T-helper 2 cell (primary cell): ENCODE measurements around the gene FARP1.

Source experiments
- DNase-seq, 5 experiments: peaks; one replicate each; pipeline versions ENCODE4 v3.0.0 to v3.0.0-alpha.2; 2012 to 2022

Gene FARP1

DNA sequence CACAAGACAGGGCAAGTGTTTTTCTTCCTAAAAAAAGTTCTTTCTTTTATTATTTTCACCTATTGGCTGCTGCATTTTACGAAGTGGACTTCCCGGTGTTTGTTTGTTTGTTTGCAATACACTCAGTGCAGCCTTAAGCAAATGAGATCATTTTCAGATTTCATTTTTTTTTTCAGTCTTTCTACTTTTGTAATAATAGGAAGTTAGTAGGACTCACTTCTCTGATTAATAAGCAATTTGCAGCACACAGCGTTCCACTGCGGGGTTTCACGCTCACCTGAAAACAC is 305.7 kb downstream of the FARP1 start:
- no peak for DNase-seq

DNA sequence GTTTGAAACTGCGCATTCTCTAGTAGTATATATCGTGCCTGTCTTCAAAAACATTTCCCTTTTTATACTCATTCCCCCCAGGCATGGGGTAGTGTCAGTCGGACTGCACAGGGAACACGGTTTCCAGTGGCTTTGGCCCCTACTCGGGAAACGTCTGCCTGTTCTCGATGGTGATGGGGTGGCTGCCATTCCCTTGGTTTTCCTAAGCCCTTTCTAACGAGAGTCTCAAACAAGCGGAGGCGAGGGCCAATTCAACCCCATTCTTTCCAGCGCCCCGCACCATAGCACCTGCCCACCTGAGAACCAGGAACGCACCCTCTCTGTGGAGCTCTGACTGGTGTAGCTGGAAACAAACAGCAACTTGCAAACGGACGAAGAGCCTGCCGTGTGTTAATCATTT is 306.4 kb downstream of the FARP1 start:
- DNase-seq = no peak

DNA sequence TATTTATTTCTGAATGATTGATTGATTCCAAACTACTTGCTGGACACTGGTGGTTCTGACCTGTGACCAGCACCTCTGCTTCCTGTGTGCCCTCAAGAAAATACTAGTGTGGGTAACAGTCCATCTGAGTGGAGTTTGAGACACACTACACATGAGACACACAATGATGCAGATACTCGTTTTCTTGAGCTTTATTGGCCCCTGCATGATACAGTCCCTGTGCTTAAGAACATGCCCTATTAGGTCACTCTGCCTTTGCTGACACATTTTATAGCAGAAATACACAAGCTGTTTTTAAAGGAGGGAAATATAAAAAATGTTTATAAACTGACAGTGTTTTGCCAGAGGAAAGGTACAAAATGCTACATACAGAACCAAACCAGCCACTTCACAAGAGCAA is 307.1 kb downstream of the FARP1 start:
- DNase-seq = no peak

DNA sequence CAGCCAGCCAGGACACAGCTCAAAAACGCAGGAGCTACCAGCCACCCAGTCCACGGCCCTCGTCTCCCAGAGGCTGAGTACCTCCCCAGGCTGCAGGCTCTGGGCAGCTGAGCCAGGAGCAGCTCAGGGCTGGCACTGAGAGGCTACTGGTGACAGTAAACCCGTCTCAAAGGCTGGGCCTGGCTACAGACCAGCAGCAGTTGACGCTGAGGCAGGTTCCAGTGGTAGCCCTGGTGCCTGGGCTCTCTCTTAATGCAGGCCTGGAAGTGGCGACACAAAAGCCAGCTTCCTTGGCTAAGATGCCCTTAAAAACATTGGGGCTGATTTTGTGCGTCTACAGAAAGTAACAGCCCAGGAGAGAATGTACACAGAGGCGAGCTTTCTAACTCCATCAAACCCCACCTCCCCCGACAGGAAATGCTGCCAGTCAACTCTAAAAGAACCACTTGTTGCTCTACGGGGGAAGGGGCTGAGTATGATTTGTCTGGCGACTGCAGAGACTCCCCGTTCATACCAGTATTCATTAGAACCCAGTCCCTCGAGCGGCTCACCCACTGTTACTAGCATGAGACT is 307.7 kb downstream of the FARP1 start:
- peak in 1 of 5 experiments; percentile 72 for DNase-seq

DNA sequence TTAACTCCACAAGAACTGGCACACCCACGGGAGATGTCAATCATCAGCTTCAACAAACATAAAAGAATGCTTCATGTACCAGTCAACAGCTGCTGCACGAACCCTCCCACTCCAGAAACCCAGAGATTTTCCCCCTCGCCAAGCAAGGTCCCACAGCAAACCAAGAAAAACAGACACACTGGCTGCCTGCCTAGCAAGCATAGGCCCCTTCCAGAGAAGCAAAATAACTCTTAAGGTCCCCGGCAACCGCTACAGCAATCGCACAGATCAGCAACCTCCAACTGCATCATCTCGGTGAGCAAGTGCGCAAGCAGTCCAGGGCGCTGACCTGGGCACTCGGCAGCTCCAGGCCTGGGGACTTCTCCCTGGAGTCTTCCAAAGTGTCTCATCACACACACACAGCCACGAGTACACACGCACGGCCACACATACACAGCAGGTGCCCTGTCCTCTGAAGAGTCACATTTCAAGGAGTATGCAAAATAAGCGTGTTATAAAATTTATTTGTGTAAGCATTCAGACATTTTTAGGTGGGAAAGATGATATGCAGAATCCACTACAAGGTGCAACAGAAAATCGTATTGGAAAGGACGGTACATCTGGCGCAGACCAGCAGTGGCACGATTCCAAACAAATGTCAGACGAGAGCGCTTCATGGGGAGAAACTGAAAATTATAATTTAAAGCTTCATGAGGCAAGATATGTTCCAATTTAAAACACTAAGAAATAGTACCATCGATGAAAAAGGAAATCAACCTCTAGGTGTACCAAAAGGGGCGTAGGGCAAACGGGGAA is 309.0 kb downstream of the FARP1 start:
- DNase-seq = no peak

DNA sequence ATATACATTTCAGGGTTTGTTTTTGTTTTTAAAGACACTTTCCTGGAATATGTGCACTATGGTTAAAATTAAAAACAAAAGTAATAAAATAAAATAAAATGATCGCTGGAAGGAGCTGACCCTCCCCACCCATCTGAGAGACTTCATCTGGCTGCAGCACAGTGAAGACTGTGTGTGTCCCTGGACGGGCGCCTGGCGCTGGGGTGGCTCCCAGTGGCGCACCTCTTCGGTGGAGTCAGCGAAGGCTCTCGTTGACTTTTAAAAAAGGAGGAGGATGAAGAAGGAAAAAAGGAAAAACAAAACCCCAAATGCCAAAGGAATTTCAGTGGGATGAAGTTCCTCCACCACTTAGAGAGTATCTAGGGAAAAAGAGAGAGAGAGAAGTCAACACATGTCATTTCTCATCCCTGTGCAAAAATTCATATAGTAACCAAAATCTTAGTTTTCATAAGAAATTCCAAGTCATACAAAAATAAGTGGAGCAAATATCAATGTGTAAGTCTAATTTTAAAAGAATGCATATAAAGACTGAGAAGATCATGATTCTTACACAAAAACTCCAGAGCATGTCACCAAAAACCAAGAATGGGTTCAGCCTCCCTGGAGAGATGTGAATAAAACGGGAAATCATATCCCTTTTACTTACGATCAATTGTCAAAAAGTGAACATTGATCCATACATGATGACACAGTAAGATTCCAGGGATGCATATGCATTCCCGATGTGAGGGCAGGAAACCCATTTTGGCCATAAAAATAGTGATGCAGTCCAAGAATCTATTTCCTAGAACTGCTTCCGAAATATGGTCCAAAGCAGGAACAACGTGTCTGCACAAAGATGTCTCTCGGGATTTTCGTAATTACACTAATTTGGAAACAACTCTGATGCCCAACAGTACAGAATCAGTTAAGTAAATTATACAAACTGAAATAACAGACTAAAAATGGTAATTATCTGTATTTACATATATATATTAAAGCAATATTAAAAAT is 310.3 kb downstream of the FARP1 start:
- no peak for DNase-seq

DNA sequence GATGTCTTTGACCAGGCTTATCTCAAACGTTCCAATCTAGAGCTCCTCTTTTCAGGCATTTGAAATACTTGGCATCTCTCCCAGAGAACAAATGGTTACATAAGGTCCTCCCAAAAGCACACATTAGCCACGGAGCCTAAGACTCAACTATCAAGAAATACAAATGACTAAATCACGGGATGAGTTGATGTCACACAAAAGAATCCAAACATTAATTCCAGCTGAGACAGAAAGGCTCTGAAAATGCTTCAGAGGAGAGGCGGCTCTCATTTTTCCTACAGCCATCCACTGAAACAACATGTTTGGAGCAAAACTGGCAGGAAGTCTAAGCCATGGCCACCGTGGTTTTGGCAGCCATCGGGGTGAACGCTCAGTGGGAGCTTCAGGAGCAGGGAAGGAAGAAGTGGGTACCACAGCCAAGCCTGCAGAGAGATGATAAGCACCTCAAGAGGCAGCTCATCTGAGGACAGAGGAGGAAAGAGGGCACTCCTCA is 311.5 kb downstream of the FARP1 start:
- no peak for DNase-seq

DNA sequence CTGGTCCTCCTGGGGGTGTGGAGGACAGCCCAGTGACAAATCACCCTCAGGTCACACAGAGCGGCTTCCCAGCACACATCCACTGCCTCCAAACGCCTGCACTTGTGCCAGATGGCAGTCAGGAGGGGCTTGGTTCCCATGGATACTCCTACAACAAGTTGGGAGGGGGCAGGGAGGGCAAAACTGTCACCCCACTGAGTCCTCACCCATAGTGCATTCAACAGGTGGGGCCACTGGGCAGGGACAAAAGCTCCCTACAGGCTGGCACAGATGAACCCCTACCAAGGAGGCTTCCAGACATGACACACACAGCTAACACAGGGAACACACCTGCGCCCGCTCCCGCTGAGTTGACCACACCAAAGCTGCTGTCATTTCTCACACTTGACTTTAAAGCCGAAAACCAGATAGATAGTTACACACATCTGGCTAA is 313.5 kb downstream of the FARP1 start:
- no peak for DNase-seq

DNA sequence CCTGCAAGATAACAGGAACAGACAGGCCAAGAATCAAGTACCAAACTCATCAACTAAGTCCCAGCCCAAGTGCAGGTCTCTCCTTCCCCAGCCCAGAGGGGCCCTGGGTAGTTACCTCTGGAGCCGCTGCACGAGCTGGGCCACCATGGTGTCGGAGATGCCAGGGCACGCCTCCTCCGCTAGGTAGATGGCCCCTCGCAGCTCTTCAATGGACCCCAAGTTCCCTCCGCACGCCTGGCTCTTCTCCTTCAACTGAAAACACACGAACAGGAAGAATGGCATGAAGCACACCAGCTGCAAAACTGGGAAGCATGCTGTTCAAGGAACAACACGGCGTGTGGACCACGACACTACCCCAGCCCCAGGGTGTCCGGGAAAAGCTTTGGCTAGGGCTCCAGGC is 314.2 kb downstream of the FARP1 start:
- DNase-seq = no peak

DNA sequence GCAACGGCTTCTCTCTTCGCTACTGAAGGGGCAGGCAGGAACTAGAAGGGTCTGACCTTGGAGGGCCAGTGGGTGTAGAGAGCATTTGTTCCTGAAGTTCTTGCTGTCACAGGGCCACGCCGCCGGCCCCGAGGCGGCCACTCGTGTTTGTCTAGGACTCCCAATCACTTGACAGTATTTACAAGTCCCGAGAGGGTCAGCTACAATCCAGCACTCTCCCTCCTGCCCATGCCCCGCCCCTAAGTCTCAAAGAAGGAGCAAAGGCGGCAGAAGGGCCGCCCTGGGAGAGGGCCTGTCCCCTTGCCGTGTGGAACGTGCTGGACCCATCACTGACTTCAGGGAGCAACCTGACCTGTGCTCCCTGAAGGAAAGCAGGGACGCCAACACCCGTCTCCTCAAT is 315.5 kb downstream of the FARP1 start:
- no peak for DNase-seq

DNA sequence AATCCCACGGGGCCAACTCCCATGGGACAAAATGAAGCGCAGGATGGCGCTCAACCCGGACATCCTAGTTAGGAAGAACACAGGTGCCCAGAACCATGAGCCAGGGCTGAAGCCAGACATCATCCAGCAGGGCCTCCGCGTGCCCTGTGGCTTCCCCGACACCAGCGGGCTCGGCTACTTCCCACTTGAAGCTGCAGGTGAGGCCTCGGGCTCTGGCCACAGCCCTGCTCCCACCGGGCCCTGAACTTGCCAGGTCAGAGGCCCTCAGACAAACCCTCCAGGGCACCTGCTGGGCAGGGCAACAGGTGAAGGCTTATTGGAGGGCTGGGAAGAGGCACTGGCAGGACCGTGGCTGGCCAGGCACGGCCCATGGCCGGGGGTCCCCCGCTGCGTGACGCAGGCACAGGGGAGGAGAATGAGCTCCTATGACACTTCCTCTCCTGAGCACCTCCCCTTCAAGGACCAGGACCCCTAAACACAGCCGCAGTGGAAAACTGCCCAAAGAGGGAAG is 316.3 kb downstream of the FARP1 start:
- DNase-seq = no peak

DNA sequence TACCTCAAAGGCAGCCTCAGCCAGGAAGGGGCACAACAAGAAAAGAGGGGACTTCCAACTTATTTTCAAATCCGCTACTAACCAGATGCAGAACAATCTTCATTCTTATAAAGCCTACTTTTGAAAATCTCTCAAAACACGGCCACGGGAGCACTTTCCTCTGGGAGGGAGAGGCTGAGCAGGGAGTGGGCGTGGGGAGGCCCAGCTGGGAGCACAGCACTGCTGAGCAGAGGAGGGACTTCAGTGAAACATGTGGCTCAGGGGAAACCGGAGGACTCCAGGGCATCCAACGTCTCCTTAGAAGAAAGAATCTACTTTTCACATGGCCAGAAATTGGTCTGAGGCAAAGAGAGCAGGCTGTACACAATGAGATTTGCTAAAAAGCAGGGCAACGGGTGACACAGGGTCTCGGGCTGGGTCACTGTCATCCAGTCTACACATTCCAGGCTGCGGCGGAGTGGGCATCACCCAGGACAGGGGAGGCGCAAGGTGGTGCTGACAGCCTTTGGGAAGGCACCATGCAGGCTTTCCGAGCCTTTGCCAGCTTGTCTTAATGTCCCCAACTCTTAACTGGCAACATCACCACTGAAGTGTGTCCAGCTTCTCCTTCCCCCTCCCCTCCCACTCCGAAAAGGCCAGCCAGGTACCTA is 317.0 kb downstream of the FARP1 start:
- no peak for DNase-seq

DNA sequence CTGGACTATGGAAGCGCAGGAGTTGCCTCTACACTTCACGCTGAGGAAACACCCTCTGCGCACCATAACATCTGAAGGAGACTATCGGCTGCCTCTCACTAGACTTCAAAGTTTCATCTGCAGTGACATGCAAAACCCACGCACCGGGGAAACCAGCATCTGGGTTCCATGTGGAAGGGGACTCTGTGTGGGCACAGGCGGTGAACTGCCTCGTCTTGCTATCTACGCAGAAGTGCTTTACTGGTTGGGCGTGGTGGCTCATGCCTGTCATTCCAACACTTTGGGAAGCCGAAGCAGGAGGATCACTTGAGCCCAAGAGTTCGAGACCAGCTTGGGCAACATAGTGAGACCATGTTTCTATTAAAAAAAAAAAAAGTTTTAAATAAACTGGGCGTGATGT is 317.6 kb downstream of the FARP1 start:
- no peak for DNase-seq

DNA sequence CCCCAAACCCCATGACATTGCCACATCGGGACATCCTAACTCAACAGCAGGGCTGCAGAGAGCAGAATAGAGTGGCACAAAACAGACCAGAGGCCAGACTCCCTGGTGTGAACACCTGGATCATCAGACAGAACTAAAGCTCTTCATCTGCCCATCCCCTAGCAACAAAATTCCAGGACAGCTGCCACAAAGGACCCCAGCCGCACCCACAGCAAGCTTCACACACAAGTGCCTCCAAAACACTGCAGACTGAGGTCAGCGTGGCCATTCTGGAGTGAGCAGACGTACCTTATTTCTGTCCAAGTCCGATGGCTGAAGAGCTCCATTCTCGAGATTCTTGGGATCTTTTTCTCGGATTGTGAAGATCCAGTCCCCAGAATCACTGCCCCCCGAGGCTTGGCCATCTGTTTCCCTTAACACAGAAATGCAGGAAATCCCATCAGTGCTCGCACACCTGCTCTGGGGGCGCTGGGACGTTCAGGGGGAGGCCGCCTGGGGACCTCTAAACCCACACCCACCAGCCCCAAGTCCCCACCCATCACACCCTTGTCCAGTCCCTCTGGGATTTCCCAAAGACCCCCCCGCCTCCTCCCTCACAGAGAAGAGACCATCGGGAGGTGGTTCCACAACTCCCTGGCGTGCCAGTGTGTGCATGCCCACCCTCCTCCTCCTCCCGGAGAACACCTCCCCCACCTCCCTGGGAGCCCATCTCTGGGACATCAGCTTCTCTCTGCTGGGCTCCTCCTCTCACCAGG is 318.8 kb downstream of the FARP1 start:
- no peak for DNase-seq

DNA sequence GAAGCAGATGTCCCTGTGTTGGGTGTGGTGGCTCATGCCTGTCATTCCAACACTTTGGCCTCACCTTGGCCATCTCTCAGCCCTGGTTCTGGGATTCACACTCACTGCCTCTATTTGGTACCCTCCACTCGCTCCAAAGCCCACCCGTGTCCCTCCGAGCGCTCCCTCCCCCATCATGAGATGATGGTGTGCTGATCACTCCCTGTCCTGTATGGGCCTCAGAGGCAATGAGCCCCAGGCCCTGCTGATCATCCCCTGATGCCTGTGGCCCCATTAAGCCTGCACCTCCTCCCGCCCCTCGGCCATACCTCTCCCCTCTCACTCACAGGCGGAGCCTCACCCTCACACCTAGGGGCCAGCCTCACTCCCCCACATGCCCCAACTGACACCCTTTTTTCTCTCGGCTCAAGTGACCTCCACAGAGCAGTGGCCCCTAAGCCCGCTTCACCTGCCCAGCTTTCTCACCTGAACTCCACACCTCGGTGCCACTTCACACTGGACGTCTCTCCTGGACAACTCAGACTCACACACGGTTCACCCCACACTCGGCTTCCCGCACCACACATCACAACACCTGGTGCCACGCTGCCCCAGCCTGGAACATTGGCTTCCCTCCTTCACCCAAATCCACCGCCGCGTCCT is 319.5 kb downstream of the FARP1 start:
- no peak for DNase-seq

DNA sequence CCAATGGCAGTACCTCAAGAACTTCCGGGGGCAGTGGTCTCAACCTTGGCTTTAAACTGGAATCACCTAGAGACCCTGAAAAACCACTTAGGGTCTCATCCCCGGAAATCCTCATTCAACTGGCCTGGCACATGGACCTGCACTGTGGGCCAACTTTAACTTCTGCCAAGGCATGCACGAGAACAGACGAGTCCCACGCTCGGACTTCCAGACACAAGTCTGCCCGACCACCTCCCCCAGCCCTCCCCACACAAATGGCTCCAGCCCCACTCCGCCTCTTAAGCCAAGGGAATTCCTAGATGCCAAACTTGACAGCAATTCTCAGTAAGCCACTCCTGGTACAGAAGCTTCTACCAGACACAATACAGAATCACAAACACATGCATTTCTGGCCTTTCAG is 320.1 kb downstream of the FARP1 start:
- DNase-seq = no peak

DNA sequence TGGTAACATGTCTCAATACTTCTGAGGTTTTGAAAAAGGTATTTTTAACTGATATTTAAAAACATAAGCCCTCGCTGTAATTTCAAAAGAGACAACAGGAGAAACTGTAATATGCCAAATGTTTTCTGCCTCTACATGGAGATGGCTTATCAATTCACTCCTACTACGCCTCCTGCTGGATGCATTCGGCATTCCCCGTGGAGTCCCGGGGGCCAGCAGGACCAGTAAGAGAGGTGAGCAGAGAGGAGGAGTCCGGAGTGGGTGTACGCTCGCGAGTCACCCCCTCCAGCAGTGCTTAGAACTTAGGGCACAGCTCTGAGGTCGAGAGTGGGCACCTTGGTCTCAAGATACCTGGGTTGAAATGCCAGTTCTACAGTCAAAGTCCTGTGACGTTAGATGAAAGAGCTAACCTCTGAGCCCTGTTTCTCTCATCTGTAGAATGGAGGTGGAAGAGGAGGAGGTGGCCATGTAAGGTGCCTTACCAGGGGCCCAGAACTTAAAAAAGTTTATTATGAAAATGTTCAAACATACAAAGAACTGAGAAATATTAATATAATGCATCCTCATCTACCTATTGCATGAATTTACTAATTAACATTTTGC is 323.8 kb downstream of the FARP1 start:
- DNase-seq = peak in 3 of 5 experiments; percentile 23 to 32 (median 24)

DNA sequence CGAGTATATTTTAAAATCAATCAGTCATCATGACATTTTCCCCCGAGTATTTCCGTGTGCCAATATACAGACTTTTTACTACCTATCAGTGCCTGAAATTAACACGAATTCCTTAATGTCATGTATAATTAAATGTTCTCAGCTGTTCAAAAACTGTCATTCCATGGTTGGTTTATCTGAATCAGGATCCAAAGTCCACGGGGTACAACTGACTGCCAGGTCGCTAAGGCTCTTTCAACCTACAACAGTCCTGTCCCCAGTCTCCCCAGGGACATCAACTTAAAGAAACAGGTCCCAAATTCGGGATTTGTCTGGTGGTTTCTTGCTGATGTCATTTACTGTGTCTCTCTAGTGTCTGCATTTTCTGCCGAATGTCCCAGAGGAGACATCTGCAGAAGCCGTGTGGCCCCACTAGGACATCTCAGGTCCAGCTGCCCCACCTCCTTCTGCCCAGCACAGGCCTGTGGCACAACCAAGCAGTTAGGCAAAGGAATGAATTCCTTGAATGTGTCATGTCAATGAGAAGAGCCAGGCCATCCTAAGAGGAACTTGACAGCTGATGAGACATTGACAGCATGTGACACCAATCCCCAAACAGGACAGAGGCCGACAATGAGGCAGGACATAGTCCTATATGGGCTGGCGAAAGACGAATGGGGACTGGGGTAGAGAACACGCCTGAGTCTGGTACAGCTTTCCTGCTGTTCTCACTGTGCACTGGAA is 324.5 kb downstream of the FARP1 start:
- DNase-seq = no peak

DNA sequence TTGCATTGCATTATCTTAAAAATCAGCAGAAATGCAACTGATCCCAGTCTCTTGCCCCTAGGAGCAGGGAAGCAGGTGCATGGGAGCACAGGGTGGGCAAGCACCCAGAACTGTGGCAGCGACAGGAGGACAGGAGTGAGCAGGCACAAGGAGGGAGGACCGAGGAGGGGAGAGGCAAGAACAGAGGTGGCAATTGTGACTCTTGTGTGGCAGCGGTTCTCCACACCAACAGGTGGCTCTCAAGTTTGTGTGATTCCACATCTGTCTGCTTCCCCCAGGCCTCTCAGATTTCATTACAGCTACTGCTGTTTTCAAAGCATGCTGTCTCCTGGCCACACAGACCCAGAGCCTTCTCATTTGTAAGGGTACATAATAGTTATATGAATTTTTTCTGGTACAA is 325.5 kb downstream of the FARP1 start:
- DNase-seq = peak in 1 of 5 experiments; percentile 27

DNA sequence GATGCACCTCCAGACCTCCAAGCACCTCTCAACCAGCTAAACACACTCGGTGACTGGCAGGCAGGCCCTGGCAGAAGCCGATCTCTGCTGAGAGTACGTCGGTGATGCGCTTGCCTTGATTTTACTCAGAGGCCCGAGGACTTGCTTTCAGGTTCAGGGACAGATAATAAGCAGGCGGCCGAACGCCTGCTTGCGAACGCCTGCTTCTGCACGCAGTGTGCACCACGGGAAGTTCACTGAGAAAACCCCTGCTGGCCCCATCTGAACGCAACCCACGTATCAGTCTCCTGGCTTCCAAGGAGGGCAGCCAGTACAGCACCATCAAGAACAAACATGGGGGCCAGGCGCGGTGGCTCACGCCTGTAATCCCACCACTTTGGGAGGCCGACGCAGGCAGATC is 326.0 kb downstream of the FARP1 start:
- no peak for DNase-seq
